Adipocyte (in vitro differentiated cells): ENCODE data around the gene WDR64.
"Not testable (repeated sequence)": the region's sequence is repeated elsewhere in the genome, so short reads cannot be mapped to it uniquely, and the experiment has no call there.

Experiments used
- DNase-seq: peaks from one replicate; pipeline ENCODE4 v3.0.0-alpha.2; 2015; ENCODE audit warnings: low read depth
- H3K27me3 ChIP-seq: replicated peaks from 2 replicates; pipeline ENCODE4 v1.7.0; 2013; ENCODE audit warnings: mild to moderate bottlenecking, low read length, moderate library complexity; ENCODE audit not compliant: control insufficient read depth, insufficient read depth
- H3K36me3 ChIP-seq: 2 replicates; pipeline ENCODE4 v1.7.0; 2013; ENCODE audit warnings: low read length, mild to moderate bottlenecking, moderate library complexity; ENCODE audit not compliant: control insufficient read depth, insufficient read depth, severe bottlenecking
- H3K4me1 ChIP-seq: 2 replicates; pipeline ENCODE4 v1.7.0; 2013; ENCODE audit warnings: mild to moderate bottlenecking, low read length, moderate library complexity; ENCODE audit not compliant: control insufficient read depth, insufficient read depth
- H3K4me3 ChIP-seq: 2 replicates; pipeline ENCODE4 v1.7.0; 2013; ENCODE audit warnings: mild to moderate bottlenecking, low read length, moderate library complexity
- H3K9ac ChIP-seq: 2 replicates; pipeline ENCODE4 v1.7.0; 2013; ENCODE audit warnings: mild to moderate bottlenecking, low read length, moderate library complexity
- H3K9me3 ChIP-seq: 2 replicates; pipeline ENCODE4 v1.7.0; 2013; ENCODE audit warnings: mild to moderate bottlenecking, low read length, moderate library complexity; ENCODE audit not compliant: control insufficient read depth

Gene WDR64

GRCh38 chr1:241724741-241725356 is 72.8 kb downstream of the WDR64 start:
- Histone ChIP-seq H3K9me3 (no peaks in the 10 kb centered on the region), H3K4me1 (no peaks in the 10 kb centered on the region), H3K36me3 (no peaks in the 10 kb centered on the region), H3K4me3 (no peak overlapping the region), H3K27me3 (peaks cover 6% of the 10 kb centered on the region), H3K9ac (no peak overlapping the region)
- DNase-seq, result no peak

- H3K4me3 ChIP-seq, result no peak overlapping the region
- DNase-seq, result no peak
- H3K36me3 ChIP-seq, result no peaks in the 10 kb centered on the region
- no peak overlapping the region for H3K9ac ChIP-seq
- peaks cover 6% of the 10 kb centered on the region for H3K27me3 ChIP-seq
- no peaks in the 10 kb centered on the region for H3K4me1 ChIP-seq
- H3K9me3 ChIP-seq, result no peaks in the 10 kb centered on the region
These were observed 78.0 kb downstream of the WDR64 start for GRCh38 chr1:241730031-241730430.

- H3K27me3 ChIP-seq, result peaks cover 2% of the 10 kb centered on the region
- no peak for DNase-seq
These were observed 81.8 kb downstream of the WDR64 start for GRCh38 chr1:241733899-241734298.

GRCh38 chr1:241734533-241734932 is 82.5 kb downstream of the WDR64 start:
- Histone ChIP-seq H3K9ac (no peak overlapping the region), H3K9me3 (no peaks in the 10 kb centered on the region), H3K27me3 (no peaks in the 10 kb centered on the region), H3K36me3 (no peaks in the 10 kb centered on the region), H3K4me1 (no peaks in the 10 kb centered on the region), H3K4me3 (no peak overlapping the region)
- no peak for DNase-seq

More at GRCh38 chr1:241733899-241734298, 81.8 kb downstream of the WDR64 start:
- Histone ChIP-seq H3K4me3 (no peak overlapping the region), H3K9ac (no peak overlapping the region), H3K4me1 (no peaks in the 10 kb centered on the region), H3K9me3 (no peaks in the 10 kb centered on the region), H3K36me3 (no peaks in the 10 kb centered on the region)

- not testable (repeated sequence) for H3K4me1 ChIP-seq, H3K27me3 ChIP-seq, H3K4me3 ChIP-seq, DNase-seq, H3K9me3 ChIP-seq, H3K9ac ChIP-seq, H3K36me3 ChIP-seq
These were observed 83.4 kb downstream of the WDR64 start for GRCh38 chr1:241735493-241735926.

- no peak overlapping the region for H3K9ac ChIP-seq
- no peaks in the 10 kb centered on the region for H3K4me1 ChIP-seq
- DNase-seq, result no peak
- no peaks in the 10 kb centered on the region for H3K9me3 ChIP-seq
- no peaks in the 10 kb centered on the region for H3K27me3 ChIP-seq
- no peak overlapping the region for H3K4me3 ChIP-seq
- H3K36me3 ChIP-seq, result no peaks in the 10 kb centered on the region
These were observed 84.3 kb downstream of the WDR64 start for GRCh38 chr1:241736387-241736786.

GRCh38 chr1:241738284-241739078 is 86.4 kb downstream of the WDR64 start:
- H3K4me3 ChIP-seq, result no peak overlapping the region
- H3K4me1 ChIP-seq, result no peaks in the 10 kb centered on the region
- H3K9ac ChIP-seq, result no peak overlapping the region
- peaks cover 3% of the 10 kb centered on the region for H3K27me3 ChIP-seq
- no peak for DNase-seq
- no peaks in the 10 kb centered on the region for H3K9me3 ChIP-seq
- H3K36me3 ChIP-seq, result no peaks in the 10 kb centered on the region

- Histone ChIP-seq H3K9me3 (no peaks in the 10 kb centered on the region), H3K36me3 (no peaks in the 10 kb centered on the region), H3K4me1 (no peaks in the 10 kb centered on the region), H3K27me3 (peaks cover 3% of the 10 kb centered on the region), H3K9ac (no peak overlapping the region), H3K4me3 (no peak overlapping the region)
- DNase-seq, result no peak
These were observed 90.0 kb downstream of the WDR64 start for GRCh38 chr1:241742084-241742483.

- Histone ChIP-seq H3K9ac (no peak overlapping the region), H3K4me3 (no peak overlapping the region), H3K36me3 (no peaks in the 10 kb centered on the region), H3K4me1 (peaks cover 6% of the 10 kb centered on the region), H3K27me3 (peaks cover 7% of the 10 kb centered on the region), H3K9me3 (no peaks in the 10 kb centered on the region)
- DNase-seq, result no peak
These were observed 92.5 kb downstream of the WDR64 start for GRCh38 chr1:241744591-241744990.

- no peaks in the 10 kb centered on the region for H3K9me3 ChIP-seq
- DNase-seq, result no peak
These were observed 95.9 kb downstream of the WDR64 start for GRCh38 chr1:241747992-241748391.

GRCh38 chr1:241749041-241749944 is 97.2 kb downstream of the WDR64 start:
- peak overlapping the region; percentile 50 for H3K9ac ChIP-seq
- H3K36me3 ChIP-seq, result no peaks in the 10 kb centered on the region
- H3K4me1 ChIP-seq, result peaks cover 8% of the 10 kb centered on the region
- H3K4me3 ChIP-seq, result peak overlapping the region; percentile 78
- H3K27me3 ChIP-seq, result peaks cover 4% of the 10 kb centered on the region
- DNase-seq, result peak; percentile 25
- H3K9me3 ChIP-seq, result no peaks in the 10 kb centered on the region

More at GRCh38 chr1:241747992-241748391, 95.9 kb downstream of the WDR64 start:
- Histone ChIP-seq H3K4me3 (no peak overlapping the region), H3K27me3 (peaks cover 4% of the 10 kb centered on the region), H3K4me1 (peaks cover 8% of the 10 kb centered on the region), H3K36me3 (no peaks in the 10 kb centered on the region), H3K9ac (no peak overlapping the region)
